Measurements from ENCODE around the gene NANOG. TPM values are rescaled to one million over a fixed set of nuclear protein-coding genes. Genes with fewer than 3 reads are reported as not detected.
"Not testable (repeated sequence)": the region's sequence is repeated elsewhere in the genome, so short reads cannot be mapped to it uniquely, and the experiment has no call there.

NANOG gene
- total RNA-seq, 6 experiments from 2014 or later = not detected

GRCh38 chr12:7801460-7801859 lies 12.3 kb downstream of the NANOG start:
- H3K27me3 Mint-ChIP-seq (ENCODE audit: insufficient read depth) = peaks cover 3% of the 10 kb centered on the region
- no peaks in the 10 kb centered on the region for H3K9me3 Mint-ChIP-seq
- TF ChIP-seq, protein P1, sequence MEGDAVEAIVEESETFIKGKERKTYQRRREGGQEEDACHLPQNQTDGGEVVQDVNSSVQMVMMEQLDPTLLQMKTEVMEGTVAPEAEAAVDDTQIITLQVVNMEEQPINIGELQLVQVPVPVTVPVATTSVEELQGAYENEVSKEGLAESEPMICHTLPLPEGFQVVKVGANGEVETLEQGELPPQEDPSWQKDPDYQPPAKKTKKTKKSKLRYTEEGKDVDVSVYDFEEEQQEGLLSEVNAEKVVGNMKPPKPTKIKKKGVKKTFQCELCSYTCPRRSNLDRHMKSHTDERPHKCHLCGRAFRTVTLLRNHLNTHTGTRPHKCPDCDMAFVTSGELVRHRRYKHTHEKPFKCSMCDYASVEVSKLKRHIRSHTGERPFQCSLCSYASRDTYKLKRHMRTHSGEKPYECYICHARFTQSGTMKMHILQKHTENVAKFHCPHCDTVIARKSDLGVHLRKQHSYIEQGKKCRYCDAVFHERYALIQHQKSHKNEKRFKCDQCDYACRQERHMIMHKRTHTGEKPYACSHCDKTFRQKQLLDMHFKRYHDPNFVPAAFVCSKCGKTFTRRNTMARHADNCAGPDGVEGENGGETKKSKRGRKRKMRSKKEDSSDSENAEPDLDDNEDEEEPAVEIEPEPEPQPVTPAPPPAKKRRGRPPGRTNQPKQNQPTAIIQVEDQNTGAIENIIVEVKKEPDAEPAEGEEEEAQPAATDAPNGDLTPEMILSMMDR (IDR thresholded peaks at IDR 0.05) = no peak
- no peaks in the 10 kb centered on the region for H3K36me3 Mint-ChIP-seq (ENCODE audit: low read depth)
- H3K4me1 Mint-ChIP-seq (ENCODE audit: low read depth) = peaks cover 15% of the 10 kb centered on the region
- H3K4me3 Mint-ChIP-seq = no peak overlapping the region
- H3K27ac Mint-ChIP-seq = no peak overlapping the region
- no peak for DNase-seq

GRCh38 chr12:7806319-7806718 lies 17.1 kb downstream of the NANOG start:
- H3K4me3 Mint-ChIP-seq; H3K36me3 Mint-ChIP-seq (ENCODE audit: low read depth); H3K27me3 Mint-ChIP-seq (ENCODE audit: insufficient read depth); H3K27ac Mint-ChIP-seq; H3K9me3 Mint-ChIP-seq; DNase-seq: not testable (repeated sequence)
- peaks cover 11% of the 10 kb centered on the region for H3K4me1 Mint-ChIP-seq (ENCODE audit: low read depth)

DNA sequence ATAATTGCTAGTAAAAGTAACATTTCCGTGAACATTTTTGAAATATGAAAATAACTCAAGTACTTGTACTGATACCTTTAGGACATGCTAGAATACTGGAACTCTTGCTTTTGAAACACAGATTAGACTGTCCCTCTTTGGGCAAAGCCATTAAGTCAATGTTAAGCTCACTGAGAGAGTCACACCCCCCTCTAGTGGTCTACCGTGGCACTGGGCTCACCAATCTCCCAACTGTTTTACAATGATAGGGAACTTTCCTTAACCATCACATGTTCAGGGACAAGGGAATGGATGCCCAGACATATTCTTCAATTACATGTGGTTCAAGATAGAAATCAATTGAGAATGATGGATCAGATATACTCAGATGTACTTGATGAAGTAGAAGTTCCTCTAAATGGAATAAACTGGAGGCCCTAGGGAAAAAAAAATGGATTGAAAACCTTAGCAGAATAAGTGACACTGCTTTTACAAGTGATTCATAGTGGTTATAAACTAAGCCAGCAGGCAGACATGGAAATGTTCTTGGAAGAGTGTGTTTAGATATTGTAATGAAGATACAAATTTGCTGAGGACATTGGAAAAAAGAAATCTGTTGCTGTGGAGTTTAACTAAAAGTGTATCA lies 17.8 kb downstream of the NANOG start:
- H3K27me3 Mint-ChIP-seq (ENCODE audit: insufficient read depth) = peaks cover 5% of the 10 kb centered on the region
- H3K4me3 Mint-ChIP-seq = no peak overlapping the region
- no peaks in the 10 kb centered on the region for H3K9me3 Mint-ChIP-seq
- H3K27ac Mint-ChIP-seq = no peak overlapping the region
- H3K36me3 Mint-ChIP-seq (ENCODE audit: low read depth) = no peaks in the 10 kb centered on the region
- TF ChIP-seq, protein P1 (IDR thresholded peaks at IDR 0.05) = peak; percentile 93
- H3K4me1 Mint-ChIP-seq (ENCODE audit: low read depth) = peaks cover 11% of the 10 kb centered on the region
- DNase-seq = peak; percentile 54

DNA sequence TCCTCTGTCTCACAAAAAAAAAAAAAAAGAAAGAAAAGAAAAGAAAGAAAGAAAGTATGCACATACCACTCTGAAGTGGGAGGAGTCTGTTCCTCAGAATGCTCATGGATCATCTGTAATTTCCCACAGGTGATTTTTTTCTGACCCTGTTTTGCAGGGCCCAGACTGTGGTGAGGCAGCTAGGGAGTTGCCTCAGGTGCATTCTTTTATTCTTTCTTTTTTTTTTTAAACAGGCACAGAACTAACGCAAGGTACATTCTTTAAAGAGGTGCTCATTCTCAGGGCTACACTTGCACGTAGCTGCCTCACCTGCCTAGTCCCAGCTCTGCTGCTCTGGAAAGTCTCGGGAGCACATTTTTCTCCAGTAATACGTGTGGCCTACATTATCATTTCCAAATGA lies 36.6 kb downstream of the NANOG start:
- not testable (repeated sequence) for H3K27me3 Mint-ChIP-seq (ENCODE audit: insufficient read depth); H3K27ac Mint-ChIP-seq; H3K4me1 Mint-ChIP-seq (ENCODE audit: low read depth); H3K9me3 Mint-ChIP-seq; H3K4me3 Mint-ChIP-seq; DNase-seq; H3K36me3 Mint-ChIP-seq (ENCODE audit: low read depth)

- not testable (repeated sequence) for H3K9me3 Mint-ChIP-seq; H3K4me3 Mint-ChIP-seq; H3K4me1 Mint-ChIP-seq (ENCODE audit: low read depth); H3K27ac Mint-ChIP-seq; DNase-seq; H3K36me3 Mint-ChIP-seq (ENCODE audit: low read depth)
- peaks cover 13% of the 10 kb centered on the region for H3K27me3 Mint-ChIP-seq (ENCODE audit: insufficient read depth)
Observed at GRCh38 chr12:7829737-7830136, 40.5 kb downstream of the NANOG start.

- no peak overlapping the region for H3K4me3 Mint-ChIP-seq
- DNase-seq = peak; percentile 57
- H3K4me1 Mint-ChIP-seq (ENCODE audit: low read depth) = peaks cover 8% of the 10 kb centered on the region
- H3K9me3 Mint-ChIP-seq = no peaks in the 10 kb centered on the region
- peaks cover 15% of the 10 kb centered on the region for H3K27me3 Mint-ChIP-seq (ENCODE audit: insufficient read depth)
- H3K36me3 Mint-ChIP-seq (ENCODE audit: low read depth) = no peaks in the 10 kb centered on the region
- TF ChIP-seq, protein P1 (IDR thresholded peaks at IDR 0.05) = peak; percentile 81
- H3K27ac Mint-ChIP-seq = no peak overlapping the region
Observed at GRCh38 chr12:7832059-7832696, 43.0 kb downstream of the NANOG start.

GRCh38 chr12:7833201-7833600 lies 44.0 kb downstream of the NANOG start:
- H3K4me1 Mint-ChIP-seq (ENCODE audit: low read depth); H3K27ac Mint-ChIP-seq; H3K9me3 Mint-ChIP-seq; H3K4me3 Mint-ChIP-seq; DNase-seq; H3K36me3 Mint-ChIP-seq (ENCODE audit: low read depth): not testable (repeated sequence)
- H3K27me3 Mint-ChIP-seq (ENCODE audit: insufficient read depth) = peaks cover 15% of the 10 kb centered on the region

Measured in HFFc6 (cell line).